IMR-90 (cell line): ENCODE data around the gene SEZ6L.

Experiments used
- BHLHE40 ChIP-seq: fragments of 150-350 bp; IDR thresholded peaks from 2 replicates; pipeline ENCODE4 v1.6.1; 2016; ENCODE audit warnings: mild to moderate bottlenecking, low read depth, low read length
- CHD1 ChIP-seq: IDR thresholded peaks from 2 replicates; pipeline ENCODE4 v1.6.1; 2012; ENCODE audit warnings: low read depth, low read length, improper control_type of control experiment
- MAZ ChIP-seq: IDR thresholded peaks from 2 replicates; pipeline ENCODE4 v1.6.1; 2012; ENCODE audit warnings: low read depth, mild to moderate bottlenecking, low read length, improper control_type of control experiment, moderate library complexity, borderline replicate concordance
- MXI1 ChIP-seq: IDR thresholded peaks from 2 replicates; pipeline ENCODE4 v1.6.1; 2012; ENCODE audit warnings: low read depth, mild to moderate bottlenecking, low read length, moderate library complexity, borderline replicate concordance
- POLR2A ChIP-seq: IDR thresholded peaks from 2 replicates; pipeline ENCODE4 v1.6.1; 2012; ENCODE audit warnings: mild to moderate bottlenecking, low read depth, low read length
- RAD21 ChIP-seq: IDR thresholded peaks from 2 replicates; pipeline ENCODE4 v1.6.1; 2012; ENCODE audit warnings: low read length, improper control_type of control experiment
- RFX5 ChIP-seq: IDR thresholded peaks from 2 replicates; pipeline ENCODE4 v1.8.0; 2012; ENCODE audit warnings: low read depth, mild to moderate bottlenecking, low read length, moderate library complexity
- TF ChIP-seq, protein P1 (sequence below): conservative IDR thresholded peaks from 2 replicates; pipeline ENCODE4 v1.5.1; 2012; ENCODE audit warnings: mild to moderate bottlenecking, low read depth, low read length, improper control_type of control experiment
- TF ChIP-seq, protein P2 (sequence below): fragments of 150-350 bp; IDR thresholded peaks from 2 replicates; pipeline ENCODE4 v1.6.1; 2016; ENCODE audit warnings: low read depth, mild to moderate bottlenecking, low read length, moderate library complexity, borderline replicate concordance

DNA sequence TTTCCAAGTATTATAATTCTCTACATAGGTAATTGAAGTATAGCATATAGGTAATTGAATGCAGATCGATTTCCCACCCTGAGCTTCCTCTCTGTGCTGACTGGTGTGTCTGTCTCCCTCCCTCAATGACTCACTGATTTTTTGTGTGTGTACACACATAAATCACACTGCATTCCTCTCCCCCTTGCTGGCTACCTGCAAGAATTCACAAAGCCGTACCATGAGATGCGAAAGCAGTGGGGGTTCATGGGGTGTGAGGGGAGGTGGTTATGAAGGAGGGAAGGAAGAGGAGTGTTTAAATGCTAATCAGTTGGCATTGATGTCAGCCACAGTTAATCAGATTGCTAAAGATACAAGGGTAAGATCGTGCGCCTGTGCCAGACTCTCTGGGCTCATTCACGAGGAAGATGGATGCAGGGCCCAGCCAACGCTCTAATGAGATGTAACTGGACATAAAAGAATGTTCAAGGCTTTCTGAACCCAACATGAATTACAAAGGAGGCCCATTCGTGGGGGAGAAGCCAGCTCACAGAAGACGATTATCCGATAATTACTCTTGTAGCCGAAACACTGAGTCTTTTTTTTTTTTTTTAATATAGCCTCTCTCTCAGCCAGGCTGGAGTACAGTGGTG, 107.4 kb downstream of the SEZ6L start:
- TF ChIP-seq, protein P1, sequence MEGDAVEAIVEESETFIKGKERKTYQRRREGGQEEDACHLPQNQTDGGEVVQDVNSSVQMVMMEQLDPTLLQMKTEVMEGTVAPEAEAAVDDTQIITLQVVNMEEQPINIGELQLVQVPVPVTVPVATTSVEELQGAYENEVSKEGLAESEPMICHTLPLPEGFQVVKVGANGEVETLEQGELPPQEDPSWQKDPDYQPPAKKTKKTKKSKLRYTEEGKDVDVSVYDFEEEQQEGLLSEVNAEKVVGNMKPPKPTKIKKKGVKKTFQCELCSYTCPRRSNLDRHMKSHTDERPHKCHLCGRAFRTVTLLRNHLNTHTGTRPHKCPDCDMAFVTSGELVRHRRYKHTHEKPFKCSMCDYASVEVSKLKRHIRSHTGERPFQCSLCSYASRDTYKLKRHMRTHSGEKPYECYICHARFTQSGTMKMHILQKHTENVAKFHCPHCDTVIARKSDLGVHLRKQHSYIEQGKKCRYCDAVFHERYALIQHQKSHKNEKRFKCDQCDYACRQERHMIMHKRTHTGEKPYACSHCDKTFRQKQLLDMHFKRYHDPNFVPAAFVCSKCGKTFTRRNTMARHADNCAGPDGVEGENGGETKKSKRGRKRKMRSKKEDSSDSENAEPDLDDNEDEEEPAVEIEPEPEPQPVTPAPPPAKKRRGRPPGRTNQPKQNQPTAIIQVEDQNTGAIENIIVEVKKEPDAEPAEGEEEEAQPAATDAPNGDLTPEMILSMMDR = no peak
- TF ChIP-seq MXI1 = no peak
- TF ChIP-seq, protein P2, sequence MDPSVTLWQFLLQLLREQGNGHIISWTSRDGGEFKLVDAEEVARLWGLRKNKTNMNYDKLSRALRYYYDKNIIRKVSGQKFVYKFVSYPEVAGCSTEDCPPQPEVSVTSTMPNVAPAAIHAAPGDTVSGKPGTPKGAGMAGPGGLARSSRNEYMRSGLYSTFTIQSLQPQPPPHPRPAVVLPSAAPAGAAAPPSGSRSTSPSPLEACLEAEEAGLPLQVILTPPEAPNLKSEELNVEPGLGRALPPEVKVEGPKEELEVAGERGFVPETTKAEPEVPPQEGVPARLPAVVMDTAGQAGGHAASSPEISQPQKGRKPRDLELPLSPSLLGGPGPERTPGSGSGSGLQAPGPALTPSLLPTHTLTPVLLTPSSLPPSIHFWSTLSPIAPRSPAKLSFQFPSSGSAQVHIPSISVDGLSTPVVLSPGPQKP = no peak
- no peak for TF ChIP-seq RAD21
- TF ChIP-seq POLR2A = no peak
- TF ChIP-seq BHLHE40 = no peak
- TF ChIP-seq CHD1 = no peak
- TF ChIP-seq MAZ = no peak
- no peak for TF ChIP-seq RFX5
